Brain microvascular endothelial cell (primary cell): ENCODE data around the gene FAM228B.
"Not testable (repeated sequence)": the region's sequence is repeated elsewhere in the genome, so short reads cannot be mapped to it uniquely, and the experiment has no call there.

Experiments used
- DNase-seq: peaks from one replicate; pipeline ENCODE4 v3.0.0-alpha.2; 2020
- H3K27ac ChIP-seq: fragments of 250-450 bp; sonication (Bioruptor Pico); 2 replicates; pipeline ENCODE4 v1.5.1; 2020; ENCODE audit warnings: mild to moderate bottlenecking, moderate library complexity
- H3K27me3 ChIP-seq: fragments of 250-450 bp; sonication (Bioruptor Pico); replicated peaks from 2 replicates; pipeline ENCODE4 v1.5.1; 2020; ENCODE audit warnings: mild to moderate bottlenecking
- H3K36me3 ChIP-seq: fragments of 250-450 bp; sonication (Bioruptor Pico); replicated peaks from 2 replicates; pipeline ENCODE4 v1.5.1; 2020; ENCODE audit warnings: mild to moderate bottlenecking
- H3K4me3 ChIP-seq: 2 replicates; pipeline ENCODE4 v1.5.1; 2011; ENCODE audit warnings: low read depth, mild to moderate bottlenecking, control low read depth, low read length, moderate library complexity
- in situ Hi-C: cut with HindIII; loops from 2 replicates; pipeline ENCODE4 v1.10.0; 2017; ENCODE audit warnings: low sequenced_read_pairs, low pct_ligation_motif_present
- TF ChIP-seq, protein P1 (sequence below): IDR thresholded peaks from 2 replicates; pipeline ENCODE4 v1.5.1; 2011; ENCODE audit warnings: low read depth, mild to moderate bottlenecking, moderate library complexity, low read length, control low read depth, inconsistent platforms; ENCODE audit errors: missing control alignments

The FAM228B gene

DNA sequence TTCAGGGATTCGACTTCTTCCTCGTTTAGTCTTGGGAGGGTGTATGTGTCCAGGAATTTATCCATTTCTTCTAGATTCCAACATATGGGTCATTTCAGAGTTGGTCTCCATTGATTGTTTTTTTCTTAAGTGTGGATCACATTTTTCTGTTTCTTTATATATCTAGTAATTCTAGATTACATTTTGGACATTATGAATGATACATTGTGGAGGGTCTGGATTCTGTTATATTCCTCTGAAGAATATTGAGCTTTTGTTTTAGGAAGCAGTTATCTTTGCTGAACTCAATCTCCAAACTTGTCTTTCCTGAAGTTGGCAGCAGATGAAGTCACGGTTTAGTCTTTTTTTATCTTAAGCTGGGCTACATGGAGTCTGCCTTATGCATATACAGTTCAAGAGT, 9.3 kb downstream of the FAM228B start:
- Histone ChIP-seq H3K27ac (no peak overlapping the region), H3K36me3 (no peaks in the 10 kb centered on the region), H3K27me3 (no peaks in the 10 kb centered on the region), H3K4me3 (no peak overlapping the region)
- no peak for DNase-seq
- in situ Hi-C loops: no loop called here
- TF ChIP-seq, protein P1, sequence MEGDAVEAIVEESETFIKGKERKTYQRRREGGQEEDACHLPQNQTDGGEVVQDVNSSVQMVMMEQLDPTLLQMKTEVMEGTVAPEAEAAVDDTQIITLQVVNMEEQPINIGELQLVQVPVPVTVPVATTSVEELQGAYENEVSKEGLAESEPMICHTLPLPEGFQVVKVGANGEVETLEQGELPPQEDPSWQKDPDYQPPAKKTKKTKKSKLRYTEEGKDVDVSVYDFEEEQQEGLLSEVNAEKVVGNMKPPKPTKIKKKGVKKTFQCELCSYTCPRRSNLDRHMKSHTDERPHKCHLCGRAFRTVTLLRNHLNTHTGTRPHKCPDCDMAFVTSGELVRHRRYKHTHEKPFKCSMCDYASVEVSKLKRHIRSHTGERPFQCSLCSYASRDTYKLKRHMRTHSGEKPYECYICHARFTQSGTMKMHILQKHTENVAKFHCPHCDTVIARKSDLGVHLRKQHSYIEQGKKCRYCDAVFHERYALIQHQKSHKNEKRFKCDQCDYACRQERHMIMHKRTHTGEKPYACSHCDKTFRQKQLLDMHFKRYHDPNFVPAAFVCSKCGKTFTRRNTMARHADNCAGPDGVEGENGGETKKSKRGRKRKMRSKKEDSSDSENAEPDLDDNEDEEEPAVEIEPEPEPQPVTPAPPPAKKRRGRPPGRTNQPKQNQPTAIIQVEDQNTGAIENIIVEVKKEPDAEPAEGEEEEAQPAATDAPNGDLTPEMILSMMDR: no peak

DNA sequence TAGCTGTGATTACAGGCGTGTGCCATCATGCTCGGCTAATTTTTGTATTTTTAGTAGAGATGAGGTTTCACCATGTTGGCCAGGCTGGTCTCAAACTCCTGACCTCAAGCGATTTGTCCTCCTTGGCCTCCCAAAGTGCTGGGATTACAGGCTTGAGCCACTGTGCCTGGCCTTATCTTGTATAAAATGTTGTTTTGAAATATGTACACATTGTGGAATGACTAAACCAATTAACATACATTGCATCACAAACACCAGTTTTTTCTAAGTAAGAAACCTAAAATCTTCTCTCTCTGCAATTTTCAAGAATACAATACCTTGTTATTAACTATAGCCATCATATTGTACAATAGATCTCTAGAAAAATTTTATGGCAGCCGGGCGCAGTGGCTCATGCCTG, 17.0 kb downstream of the FAM228B start:
- H3K36me3 ChIP-seq, H3K27ac ChIP-seq, H3K4me3 ChIP-seq, DNase-seq, in situ Hi-C loops, H3K27me3 ChIP-seq: not testable (repeated sequence)

DNA sequence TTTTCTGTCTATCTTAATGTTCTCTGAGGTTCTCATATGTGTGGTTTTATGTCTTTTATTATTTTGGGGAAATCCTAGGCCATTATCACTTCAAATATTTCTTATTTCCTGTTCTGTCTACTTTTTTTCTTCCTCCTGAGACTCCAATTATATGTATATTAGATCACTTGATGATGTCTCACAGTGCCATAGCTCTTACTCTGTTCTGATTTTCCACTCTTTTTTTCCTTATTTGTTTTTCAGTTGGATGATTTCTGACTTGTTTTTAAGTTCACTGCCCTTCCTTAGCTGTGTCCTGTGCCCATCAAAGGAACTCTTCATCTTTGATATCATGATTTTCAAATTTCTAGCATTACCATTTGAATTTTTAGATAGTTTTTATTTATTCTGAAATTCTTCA, 24.1 kb downstream of the FAM228B start:
- H3K4me3 ChIP-seq: no peak overlapping the region
- TF ChIP-seq, protein P1: no peak
- no peaks in the 10 kb centered on the region for H3K36me3 ChIP-seq
- no peak overlapping the region for H3K27ac ChIP-seq
- in situ Hi-C loops: no loop called here
- DNase-seq: no peak
- H3K27me3 ChIP-seq: no peaks in the 10 kb centered on the region

DNA sequence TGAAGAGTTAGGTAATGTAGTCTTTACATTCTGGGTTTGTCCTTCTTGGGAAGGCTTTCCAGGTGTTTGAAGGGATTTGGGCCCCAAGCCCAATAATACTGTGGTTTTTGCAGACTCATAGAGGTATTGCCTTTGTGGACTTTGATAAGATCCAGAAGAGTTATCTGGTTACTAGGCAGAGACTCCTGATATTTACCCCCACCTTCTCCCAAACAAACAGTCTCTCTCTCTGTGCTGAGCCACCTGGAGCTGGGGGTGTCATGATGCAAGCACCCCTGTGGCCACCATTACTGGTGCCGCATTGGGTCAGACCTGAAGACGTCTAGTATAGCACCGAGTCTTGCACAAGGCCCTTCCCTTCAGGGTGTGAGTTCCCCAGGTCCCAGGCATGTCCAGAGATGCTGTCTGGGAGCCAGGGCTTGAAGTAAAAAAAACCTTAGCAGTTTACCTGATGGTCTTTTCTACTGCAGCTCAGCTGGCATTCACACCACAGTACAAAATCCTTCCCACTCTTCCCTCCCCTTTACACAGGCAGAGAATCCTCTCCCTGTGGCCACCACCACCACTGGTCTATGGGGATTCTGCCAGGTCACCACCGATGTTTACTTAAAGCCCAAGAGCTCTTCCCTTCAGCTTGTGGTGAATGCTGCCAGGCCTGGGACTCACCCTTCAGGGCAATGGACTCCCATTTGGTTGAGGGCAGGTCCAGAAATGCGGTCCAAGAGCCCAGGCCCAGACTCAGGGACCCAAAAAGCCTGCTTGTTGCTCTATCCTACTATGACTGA, 29.3 kb downstream of the FAM228B start:
- Histone ChIP-seq H3K27me3 (no peaks in the 10 kb centered on the region), H3K4me3 (no peak overlapping the region), H3K36me3 (no peaks in the 10 kb centered on the region), H3K27ac (no peak overlapping the region)
- in situ Hi-C loops: no loop called here
- TF ChIP-seq, protein P1: no peak
- no peak for DNase-seq

DNA sequence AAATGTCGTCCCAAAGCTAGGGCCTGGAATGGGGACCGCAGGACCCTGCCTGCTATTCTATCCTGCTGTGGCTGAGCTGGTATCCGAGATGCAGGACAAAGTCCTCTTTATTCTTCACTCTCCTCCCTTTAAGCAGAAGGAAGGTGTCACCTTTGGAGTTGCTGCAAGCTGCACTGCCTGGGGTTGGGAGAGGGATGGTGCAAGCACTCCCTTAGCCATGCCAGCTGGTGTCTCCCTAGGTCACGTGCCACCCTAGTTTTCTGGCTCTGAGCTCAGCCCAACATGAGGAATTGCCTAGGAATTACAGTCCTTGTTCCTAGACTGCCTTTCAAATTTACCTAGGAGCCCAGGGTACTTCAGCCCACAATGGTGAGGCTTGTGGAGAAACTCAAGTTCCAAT, 30.2 kb downstream of the FAM228B start:
- Histone ChIP-seq H3K27ac (no peak overlapping the region), H3K4me3 (no peak overlapping the region), H3K36me3 (no peaks in the 10 kb centered on the region), H3K27me3 (no peaks in the 10 kb centered on the region)
- TF ChIP-seq, protein P1: no peak
- in situ Hi-C loops: no loop called here
- DNase-seq: no peak

DNA sequence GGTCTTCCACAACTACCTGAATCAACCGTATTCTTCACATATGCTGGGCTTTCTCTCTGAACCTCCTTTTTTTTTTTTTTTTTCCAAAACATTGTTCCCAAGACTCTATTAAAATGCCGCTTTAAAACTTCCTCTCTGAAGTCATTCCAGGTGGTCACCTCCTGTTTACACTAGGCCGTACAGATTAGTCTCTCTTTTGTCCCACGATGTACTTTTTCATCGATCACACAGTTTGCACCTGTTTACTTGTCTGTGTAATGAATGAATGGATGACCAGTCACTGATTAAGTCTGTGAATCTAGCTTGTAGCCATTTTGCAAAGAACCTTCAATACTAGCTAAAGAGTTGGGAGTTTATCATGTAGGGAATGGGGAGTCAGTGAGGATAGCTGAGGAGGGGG, 34.9 kb downstream of the FAM228B start:
- no peak overlapping the region for H3K27ac ChIP-seq
- DNase-seq: no peak
- in situ Hi-C loops: no loop called here

More for the DNA sequence above, 34.9 kb downstream of the FAM228B start:
- TF ChIP-seq, protein P1: no peak
- H3K27me3 ChIP-seq: no peaks in the 10 kb centered on the region
- H3K36me3 ChIP-seq: no peaks in the 10 kb centered on the region
- H3K4me3 ChIP-seq: no peak overlapping the region
